Psoas muscle (tissue), 8 donors: Measurements from ENCODE around the gene MAGI1. TPM values are rescaled to one million over a fixed set of nuclear protein-coding genes. Genes with fewer than 3 reads are reported as not detected.

ENCODE experiments used
- ATAC-seq, 4 donors: fragments of 200-7000 bp; cut with Tn5 transposase; one replicate each; pipeline ENCODE4 v1.9.1; 2020; ENCODE audit warnings: moderate library complexity in 3 of 4, mild to moderate bottlenecking in 2 of 4
- DNase-seq, 2 donors: peaks; one replicate each; pipeline ENCODE4 v3.0.0-alpha.2; 2020
- H3K27ac ChIP-seq: fragments of 200-600 bp; one replicate; pipeline ENCODE4 v1.8.0; 2022
- H3K27me3 ChIP-seq, 3 donors: fragments of 200-600 bp in 1 of 3; one replicate each; pipeline versions ENCODE4 v1.6.1 to v1.8.0; 2013 to 2022; ENCODE audit warnings: low read length in 2 of 3, mild to moderate bottlenecking in 2 of 3, moderate library complexity in 1 of 3; ENCODE audit not compliant: insufficient read depth in 3 of 3
- H3K36me3 ChIP-seq, 2 donors: fragments of 200-600 bp in 1 of 2; one replicate each; pipeline versions ENCODE4 v1.6.1 to v1.8.0; 2013 to 2022; ENCODE audit warnings: low read depth in 1 of 2, mild to moderate bottlenecking in 1 of 2, moderate library complexity in 1 of 2; ENCODE audit not compliant: insufficient read depth in 1 of 2
- H3K4me1 ChIP-seq: fragments of 200-600 bp; one replicate; pipeline ENCODE4 v1.8.0; 2022
- H3K4me3 ChIP-seq: fragments of 200-600 bp; one replicate; pipeline ENCODE4 v1.8.0; 2022; ENCODE audit warnings: mild to moderate bottlenecking
- H3K9me3 ChIP-seq: fragments of 200-600 bp; one replicate; pipeline ENCODE4 v1.8.0; 2022
- WGBS, 3 donors: extraction: QIAGEN DNeasy Blood & Tissue Kit; methylation state at CpG; one replicate each; pipeline versions ENCODE4 v1.1.6 to v1.1.7; 2013; 5-methylcytosine and 5-hydroxymethylcytosine counted together
- intact Hi-C, 2 donors: fragments of 100-400 bp; cut with DNase I; formaldehyde crosslinking; loops; one replicate each; pipeline versions ENCODE4 v1.11.0 to v1.14.2; 2022
- polyA plus RNA-seq, 3 donors: library from polyadenylated mRNA; stranded (reverse); fragments of 200-250 nt; gene quantifications; one replicate each; pipeline ENCODE4 v1.2.3, GENCODE V29; 2013
- total RNA-seq, 4 donors: library from RNA; stranded (reverse); fragmentation: NEBNext Ultra II Directional in 2 of 4; extraction: Animal tissue kit (Norgen Biotek cat#: 25700) in 2 of 4; gene quantifications; one replicate each; pipeline versions ENCODE4 v1.2.1 to v1.2.4, GENCODE V29; 2021 to 2023
- TF ChIP-seq, protein P1 (sequence below): fragments of 200-600 bp; IDR thresholded peaks from one replicate; pipeline ENCODE4 v1.8.0; 2022; ENCODE audit warnings: antibody characterized with exemption
- donor health status: healthy with polysubstance abuse.
- donor health status: DM: no; HTN: no; CAD: no; lungs with moderate emphysema.
- donor health status: Bipolar disorder and iron deficiency.
- donor health status: healthy.
- donor health status: DM: yes; HTN: yes; CAD: no.
- donor health status: DM: no; HTN: no; CAD: no.
- donor health status: DM: no; HTN: no; CAD: no.
- donor health status: DM: yes; HTN: yes; CAD: no.

MAGI1 gene
- total and polyA plus RNA-seq, 7 donors = 4.5 to 8.1 (median 6.3) TPM

DNA sequence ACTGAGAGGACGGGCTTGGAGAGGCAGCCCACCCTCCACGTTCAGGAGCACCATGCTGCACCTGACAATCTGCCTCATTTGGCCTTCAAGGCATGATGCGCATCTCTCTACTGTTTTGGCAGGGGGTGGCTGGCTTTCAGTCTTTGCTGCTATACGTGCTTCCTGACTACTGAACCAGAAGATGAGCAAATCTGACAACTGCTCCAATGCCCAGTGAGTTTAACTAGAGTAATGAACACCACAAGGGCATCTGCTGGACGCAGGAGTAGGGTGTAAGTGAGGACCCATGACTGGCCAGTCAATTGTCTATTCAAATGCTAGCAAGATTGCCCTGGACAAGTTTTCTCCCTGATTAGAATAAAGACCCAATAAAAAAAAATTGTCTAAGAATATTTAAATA is 335.7 kb downstream of the MAGI1 start:
- Histone ChIP-seq H3K9me3 (no peaks in the 10 kb centered on the region), H3K27me3 (no peaks in the 10 kb centered on the region), H3K27ac (no peak overlapping the region), H3K4me3 (no peak overlapping the region), H3K36me3 (no peaks in the 10 kb centered on the region), H3K4me1 (no peaks in the 10 kb centered on the region)
- intact Hi-C loops = loop anchor here in 1 of 2 donors (10.0 kb wide), 1 partner anchor 1348 kb away; no protein-coding TSS in a partner anchor
- DNase-seq (no peak), ATAC-seq (no peak)
- 92 to 95% (median 95%) methylated on average over 5 of the region's 5 CpGs for WGBS, 3 donors
- TF ChIP-seq, protein P1, sequence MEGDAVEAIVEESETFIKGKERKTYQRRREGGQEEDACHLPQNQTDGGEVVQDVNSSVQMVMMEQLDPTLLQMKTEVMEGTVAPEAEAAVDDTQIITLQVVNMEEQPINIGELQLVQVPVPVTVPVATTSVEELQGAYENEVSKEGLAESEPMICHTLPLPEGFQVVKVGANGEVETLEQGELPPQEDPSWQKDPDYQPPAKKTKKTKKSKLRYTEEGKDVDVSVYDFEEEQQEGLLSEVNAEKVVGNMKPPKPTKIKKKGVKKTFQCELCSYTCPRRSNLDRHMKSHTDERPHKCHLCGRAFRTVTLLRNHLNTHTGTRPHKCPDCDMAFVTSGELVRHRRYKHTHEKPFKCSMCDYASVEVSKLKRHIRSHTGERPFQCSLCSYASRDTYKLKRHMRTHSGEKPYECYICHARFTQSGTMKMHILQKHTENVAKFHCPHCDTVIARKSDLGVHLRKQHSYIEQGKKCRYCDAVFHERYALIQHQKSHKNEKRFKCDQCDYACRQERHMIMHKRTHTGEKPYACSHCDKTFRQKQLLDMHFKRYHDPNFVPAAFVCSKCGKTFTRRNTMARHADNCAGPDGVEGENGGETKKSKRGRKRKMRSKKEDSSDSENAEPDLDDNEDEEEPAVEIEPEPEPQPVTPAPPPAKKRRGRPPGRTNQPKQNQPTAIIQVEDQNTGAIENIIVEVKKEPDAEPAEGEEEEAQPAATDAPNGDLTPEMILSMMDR = no peak

DNA sequence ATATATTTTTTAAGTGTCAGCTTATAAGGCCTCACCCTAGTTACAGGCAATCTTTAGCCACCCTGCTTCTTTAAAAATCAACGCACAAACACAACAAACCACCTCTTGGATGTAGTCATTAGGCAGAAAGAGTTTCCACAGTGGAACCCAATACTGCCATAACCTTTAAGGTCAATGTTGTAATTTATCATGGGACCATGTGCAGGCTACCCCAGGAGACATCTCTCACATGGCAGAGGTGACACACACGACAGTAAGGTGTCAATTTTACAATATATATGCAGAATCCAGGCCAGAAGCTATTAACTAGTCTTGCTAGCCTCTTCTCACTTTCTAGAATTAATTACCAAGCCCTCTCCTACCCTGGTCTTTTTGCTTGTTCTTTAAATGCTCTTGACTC is 336.5 kb downstream of the MAGI1 start:
- Histone ChIP-seq H3K9me3 (no peaks in the 10 kb centered on the region), H3K4me3 (no peak overlapping the region), H3K27me3 (no peaks in the 10 kb centered on the region), H3K27ac (no peak overlapping the region), H3K4me1 (no peaks in the 10 kb centered on the region), H3K36me3 (no peaks in the 10 kb centered on the region)
- ATAC-seq = no peak
- no peak for DNase-seq
- 43 to 58% (median 44%) methylated on average over 2 of the region's 2 CpGs for WGBS, 3 donors
- intact Hi-C loops = loop anchor here in 1 of 2 donors (10.0 kb wide), 1 partner anchor 1347 kb away; no protein-coding TSS in a partner anchor
- TF ChIP-seq, protein P1 = no peak

DNA sequence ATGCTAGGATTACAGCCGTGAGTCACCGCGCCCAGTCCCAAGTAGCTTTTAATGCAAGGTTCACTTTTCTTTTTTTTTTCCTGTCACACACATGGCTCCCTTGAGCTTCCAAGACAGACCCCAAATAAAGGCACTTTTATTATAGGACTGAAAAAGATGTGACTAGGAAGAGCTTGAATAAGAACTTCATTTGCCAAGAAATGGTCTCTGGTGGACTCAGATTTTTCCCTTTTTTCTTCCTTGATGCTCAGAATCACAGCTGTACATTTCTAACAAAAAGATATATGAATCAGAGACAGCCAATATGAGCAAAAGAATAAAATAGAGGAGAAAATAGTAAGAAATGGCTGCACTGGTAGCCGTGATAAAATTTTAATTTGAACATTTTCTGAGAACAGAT is 337.2 kb downstream of the MAGI1 start:
- Histone ChIP-seq H3K27ac (no peak overlapping the region), H3K27me3 (no peaks in the 10 kb centered on the region), H3K4me3 (no peak overlapping the region), H3K9me3 (no peaks in the 10 kb centered on the region), H3K4me1 (no peaks in the 10 kb centered on the region), H3K36me3 (no peaks in the 10 kb centered on the region)
- intact Hi-C loops = loop anchor here in 1 of 2 donors (10.0 kb wide), 1 partner anchor 1347 kb away; no protein-coding TSS in a partner anchor
- WGBS, 3 donors = 96 to 99% (median 96%) methylated on average over 4 of the region's 4 CpGs
- no peak for DNase-seq
- ATAC-seq = no peak
- TF ChIP-seq, protein P1 = no peak

DNA sequence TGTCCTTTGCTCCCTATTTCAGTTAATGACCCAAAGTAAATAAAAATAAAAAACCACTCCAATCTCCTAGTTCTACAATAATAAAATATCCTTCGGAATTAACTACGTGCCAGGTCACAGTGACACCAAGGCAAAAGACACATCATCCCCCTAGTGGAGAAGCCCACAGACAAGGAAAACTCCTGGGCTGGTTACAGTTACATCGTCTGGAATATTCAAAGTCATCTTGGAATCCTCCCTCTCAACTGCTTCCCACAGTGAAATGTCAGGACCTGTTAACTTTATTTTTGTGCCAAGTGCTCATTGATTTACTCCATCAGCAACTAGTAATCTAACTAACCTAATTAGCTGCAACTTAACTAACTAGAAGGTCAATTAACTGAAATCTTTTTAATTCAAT is 349.3 kb downstream of the MAGI1 start:
- 52 to 79% (median 56%) methylated on average over 3 of the region's 3 CpGs for WGBS, 3 donors
- DNase-seq (no peak), ATAC-seq (no peak)
- no peaks in the 10 kb centered on the region for H3K4me1 ChIP-seq
- H3K4me3 ChIP-seq = no peak overlapping the region
- H3K27ac ChIP-seq = no peak overlapping the region
- no peaks in the 10 kb centered on the region for H3K9me3 ChIP-seq
- H3K36me3 ChIP-seq = no peaks in the 10 kb centered on the region
- intact Hi-C loops = no loop called here
- TF ChIP-seq, protein P1 = no peak
- no peaks in the 10 kb centered on the region for H3K27me3 ChIP-seq

DNA sequence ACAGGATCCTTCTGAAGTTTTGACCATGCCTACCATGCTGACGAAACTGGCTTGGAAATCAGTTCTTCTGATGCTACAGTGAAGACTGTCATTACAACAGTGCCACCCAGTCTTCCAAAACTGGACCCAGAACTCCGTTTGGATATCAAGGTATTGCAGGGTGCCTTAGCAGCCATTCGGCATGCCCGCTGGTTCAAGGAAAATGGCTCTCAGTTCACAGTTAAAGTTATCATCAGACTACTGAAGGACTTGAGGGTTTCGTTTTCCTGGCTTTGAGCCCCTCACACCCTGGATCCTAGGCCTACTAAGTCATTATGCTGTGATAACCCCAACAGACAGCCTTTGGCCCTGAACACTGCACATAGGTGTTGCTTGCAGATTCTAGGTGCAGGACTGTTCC is 351.0 kb downstream of the MAGI1 start:
- H3K4me1 ChIP-seq = no peaks in the 10 kb centered on the region
- TF ChIP-seq, protein P1 = no peak
- DNase-seq (no peak), ATAC-seq (no peak)
- H3K27me3 ChIP-seq = no peaks in the 10 kb centered on the region
- no peak overlapping the region for H3K4me3 ChIP-seq
- H3K9me3 ChIP-seq = no peaks in the 10 kb centered on the region
- H3K36me3 ChIP-seq = no peaks in the 10 kb centered on the region
- 95 to 96% (median 96%) methylated on average over 5 of the region's 5 CpGs for WGBS, 3 donors
- intact Hi-C loops = no loop called here
- H3K27ac ChIP-seq = no peak overlapping the region
